Eye (tissue), 1 donor: ENCODE results near the gene KIF26A.
A peak's percentile ranks its signal among the peaks of the same experiment; 100 is the strongest.
"Not testable (repeated sequence)": the region's sequence is repeated elsewhere in the genome, so short reads cannot be mapped to it uniquely, and the experiment has no call there.

Experiments
- DNase-seq: peaks from one replicate; pipeline ENCODE4 v3.0.0-alpha.2; 2015

Gene KIF26A

DNA sequence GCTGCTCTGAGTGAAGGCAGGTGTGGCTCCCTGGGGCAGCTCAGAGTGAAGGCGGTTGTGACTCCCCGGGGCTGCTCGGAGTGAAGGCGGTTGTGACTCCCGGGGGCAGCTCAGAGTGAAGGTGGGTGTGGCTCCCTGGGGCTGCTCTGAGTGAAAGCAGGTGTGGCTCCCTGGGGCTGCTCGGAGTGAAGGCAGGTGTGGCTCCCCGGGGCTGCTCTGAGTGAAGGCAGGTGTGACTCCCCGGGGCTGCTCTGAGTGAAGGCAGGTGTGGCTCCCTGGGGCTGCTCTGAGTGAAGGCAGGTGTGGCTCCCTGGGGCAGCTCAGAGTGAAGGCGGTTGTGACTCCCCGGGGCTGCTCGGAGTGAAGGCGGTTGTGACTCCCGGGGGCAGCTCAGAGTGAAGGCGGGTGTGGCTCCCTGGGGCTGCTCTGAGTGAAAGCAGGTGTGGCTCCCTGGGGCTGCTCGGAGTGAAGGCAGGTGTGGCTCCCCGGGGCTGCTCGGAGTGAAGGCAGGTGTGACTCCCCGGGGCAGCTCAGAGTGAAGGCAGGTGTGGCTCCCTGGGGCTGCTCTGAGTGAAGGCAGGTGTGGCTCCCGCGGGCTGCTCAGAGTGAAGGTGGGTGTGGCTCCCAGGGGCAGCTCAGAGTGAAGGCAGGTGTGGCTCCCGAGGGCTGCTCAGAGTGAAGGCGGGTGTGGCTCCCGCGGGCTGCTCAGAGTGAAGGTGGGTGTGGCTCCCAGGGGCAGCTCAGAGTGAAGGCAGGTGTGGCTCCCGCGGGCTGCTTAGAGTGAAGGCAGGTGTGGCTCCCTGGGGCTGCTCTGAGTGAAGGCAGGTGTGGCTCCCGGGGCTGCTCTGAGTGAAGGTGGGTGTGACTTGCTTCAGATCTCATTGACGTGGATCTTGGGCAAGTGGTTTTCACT lies 87.1 kb downstream of the KIF26A start:
- not testable (repeated sequence) for DNase-seq

DNA sequence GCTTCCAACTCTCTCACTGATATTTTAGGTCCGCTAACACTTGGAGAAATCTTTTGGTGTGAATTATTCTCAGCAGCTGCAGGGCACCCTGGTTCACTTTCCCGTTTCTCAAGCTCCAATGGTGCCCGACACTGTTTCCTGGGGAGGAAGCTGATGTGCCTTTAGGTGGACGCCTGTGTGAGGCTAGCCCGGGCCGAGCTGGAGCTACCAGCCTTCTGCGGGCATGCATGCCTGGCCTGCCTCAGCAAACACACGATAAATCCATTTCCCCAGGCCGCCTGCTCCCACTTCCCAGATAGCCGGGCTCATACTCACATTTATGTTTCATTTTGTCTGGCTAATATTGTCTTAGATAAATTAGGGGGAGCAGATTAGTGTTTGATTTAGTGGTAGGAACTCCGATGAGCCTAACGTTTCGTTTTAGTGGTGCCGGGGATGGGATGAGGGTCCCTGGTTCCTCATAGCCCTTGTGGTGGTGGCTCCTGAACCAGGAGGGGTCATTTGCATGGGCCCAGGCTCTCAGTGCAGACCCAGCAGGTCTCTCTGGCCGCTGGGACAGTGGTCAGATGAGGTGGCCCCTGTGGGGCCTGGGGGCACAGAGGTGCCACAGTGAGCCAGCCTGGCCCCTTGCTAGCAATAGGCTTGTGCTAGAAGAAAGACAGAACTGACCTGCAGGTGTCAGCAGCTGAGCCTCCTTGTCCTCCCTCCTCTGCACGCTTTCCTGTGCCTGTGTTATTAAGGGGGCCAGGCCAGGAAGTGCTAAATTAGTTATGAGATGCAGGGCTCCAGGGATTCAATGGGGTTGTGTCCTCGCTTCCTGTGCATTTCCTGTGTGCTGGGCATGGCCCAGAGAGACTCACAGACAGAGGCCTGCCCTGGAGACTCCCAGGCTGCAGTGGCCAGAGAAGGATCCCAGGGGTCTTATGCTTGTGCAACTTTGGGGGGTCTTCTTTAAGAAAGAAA lies 88.3 kb downstream of the KIF26A start:
- peak; percentile 56 for DNase-seq

DNA sequence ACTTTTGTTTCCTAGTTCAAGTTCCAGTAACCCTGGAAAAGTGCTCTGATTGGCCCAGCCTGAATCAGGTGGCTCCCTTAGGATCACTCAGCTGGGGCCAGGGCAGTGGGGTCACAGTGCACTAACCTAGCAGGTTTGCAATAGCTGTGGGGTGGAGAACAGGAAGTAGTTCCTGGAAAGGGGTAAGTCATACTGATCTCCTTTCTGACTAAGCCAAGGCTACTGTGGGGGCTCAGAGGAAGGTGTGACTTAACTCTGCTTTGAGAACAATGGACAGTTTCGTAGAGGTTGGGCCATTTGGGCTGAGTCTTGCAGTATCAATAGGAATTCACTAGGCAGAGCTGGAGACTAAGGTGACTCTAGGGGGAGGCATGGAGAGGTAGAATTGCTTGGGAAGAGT lies 89.4 kb downstream of the KIF26A start:
- DNase-seq = no peak

DNA sequence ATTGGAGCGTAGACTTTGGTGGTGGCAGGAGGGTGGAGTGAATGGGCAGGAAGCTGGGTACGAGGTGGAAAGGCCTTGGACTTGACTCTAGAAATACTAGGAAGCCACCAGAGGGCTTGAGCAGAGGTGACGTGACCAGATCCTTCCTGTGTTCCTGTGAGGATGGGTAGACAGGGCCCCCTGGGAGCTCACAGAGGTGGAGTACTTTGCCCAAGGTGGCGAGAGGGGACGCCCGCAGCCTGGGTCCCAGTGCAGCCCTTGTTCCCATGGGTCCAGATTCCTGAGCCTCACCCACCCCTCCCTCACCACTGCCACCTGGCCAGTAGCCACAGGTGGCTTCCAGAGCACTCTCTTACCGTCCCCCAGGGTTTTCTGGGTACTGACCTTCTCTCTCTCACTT lies 89.8 kb downstream of the KIF26A start:
- no peak for DNase-seq

DNA sequence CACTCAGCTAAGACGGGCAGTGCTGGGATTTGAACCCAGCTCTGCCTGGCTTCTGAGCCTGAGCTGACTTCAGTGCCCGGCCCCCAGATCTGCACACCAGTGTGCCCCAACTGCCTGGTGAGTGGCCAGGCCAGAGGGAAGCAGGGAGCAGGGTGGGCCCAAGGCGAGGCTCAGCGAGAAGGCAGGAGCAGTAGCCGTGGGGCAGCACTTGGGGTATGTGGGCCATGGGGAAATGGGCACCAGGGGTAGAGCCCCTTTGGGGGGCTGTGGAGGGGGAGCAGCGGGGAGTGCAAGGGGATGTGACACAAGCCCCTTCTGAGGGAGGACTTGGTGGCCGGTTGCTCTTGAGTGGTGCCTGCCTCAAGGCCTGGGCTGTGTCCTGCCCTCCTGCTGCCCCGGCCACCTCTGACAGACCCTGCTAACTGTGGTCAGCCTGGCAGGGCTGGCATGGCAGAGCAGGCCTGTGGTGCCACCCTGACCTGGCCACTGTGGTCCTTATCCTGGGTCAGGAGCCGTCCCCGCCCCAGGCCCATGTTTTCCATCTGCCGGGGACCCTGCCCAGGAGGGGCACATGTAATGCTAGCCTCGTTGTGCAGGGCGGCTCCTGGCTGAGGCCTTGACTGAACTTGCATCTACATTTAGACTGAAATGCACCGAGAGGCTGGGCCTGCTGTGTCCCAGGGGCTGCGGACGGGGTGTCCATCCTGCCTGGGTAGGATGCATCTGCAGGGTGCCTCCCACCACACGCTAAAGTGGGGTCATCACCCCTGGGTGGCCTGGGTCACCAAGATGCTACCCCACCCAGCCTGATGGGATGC lies 90.5 kb downstream of the KIF26A start:
- DNase-seq = no peak

DNA sequence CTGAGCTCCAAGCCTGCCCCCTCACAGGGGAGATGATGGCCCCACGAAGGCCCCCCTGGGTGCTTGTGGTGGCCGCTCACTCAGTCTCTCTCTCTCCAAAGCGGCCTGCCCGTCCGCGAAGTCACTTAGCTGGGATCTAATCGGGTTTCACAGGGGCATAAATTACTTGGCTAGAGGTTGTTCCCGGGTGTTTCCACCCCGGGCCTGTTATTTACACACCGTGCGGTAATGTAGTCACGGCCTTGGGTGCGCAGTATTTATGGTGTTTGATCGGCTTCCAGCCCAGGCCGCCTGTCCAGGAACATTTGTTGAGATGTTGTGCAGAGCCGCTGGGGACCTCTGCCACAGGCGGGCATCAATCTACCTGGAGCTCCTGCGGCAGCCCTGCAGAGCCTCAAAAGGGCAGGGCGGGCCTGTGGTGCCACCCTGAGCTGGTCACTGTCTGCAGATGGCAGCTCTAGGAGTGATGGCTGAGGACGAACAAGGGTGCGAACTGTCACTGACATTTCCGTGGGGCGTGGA lies 91.2 kb downstream of the KIF26A start:
- DNase-seq = no peak

DNA sequence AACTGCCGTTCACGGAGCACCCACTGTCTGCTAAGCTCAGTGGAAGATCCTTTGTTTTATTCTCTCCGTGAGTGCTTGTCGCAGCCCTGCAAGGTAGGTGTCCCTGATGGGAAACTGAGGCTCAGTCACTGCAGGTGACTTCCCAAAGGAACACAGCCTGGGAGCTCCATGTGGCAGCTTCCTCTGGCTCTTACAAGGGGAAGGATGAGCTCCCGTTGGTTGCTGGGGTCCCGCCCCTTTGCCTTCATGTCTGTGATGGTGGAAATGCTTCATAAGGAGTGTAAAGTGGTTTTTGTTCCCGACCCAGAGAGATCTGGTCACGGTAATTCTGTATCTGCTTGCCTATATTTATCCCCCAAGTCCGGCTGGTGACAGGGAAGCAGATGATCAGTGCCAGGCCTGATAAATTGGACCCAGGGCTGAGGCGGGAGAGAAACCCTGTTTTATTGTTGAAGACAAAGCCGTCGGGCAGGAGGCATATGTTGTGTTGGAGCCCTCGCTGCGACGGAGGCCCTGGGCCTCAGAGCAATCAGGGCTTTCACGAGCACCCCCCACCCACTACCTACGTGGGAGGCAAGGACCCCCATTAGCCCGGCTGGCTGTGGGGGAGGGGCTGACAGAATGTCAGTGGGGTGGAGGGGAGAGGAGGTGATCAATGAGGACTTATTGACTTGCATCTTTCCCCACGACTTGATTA lies 91.9 kb downstream of the KIF26A start:
- peak; percentile 50 for DNase-seq
